ENCODE results near the gene ADK. TPM values are rescaled to one million over a fixed set of nuclear protein-coding genes. Genes with fewer than 3 reads are reported as not detected.

Gene ADK
- total RNA-seq, 4 donors from 2014 or later, result 15.3 to 23.3 (median 20.8) TPM

DNA sequence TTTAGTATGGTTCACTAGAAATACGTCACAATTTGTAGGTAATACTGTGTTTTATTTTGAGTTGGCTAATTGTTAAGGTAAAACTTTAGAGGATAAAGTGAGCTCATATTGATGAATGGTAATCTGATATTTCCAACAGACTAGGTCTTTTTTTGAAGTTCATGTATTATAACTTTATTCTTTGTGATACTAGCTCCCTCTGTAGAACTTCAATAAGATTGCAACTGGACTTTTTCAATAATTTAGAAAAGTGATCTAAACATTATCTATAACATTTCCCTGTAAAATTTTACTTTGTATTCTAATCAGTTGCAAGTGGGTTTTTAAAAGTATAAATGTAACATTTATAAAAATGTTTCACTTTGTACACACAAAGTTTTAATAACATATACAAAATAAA is 83.5 kb downstream of the ADK start:
- TF ChIP-seq, protein P1, sequence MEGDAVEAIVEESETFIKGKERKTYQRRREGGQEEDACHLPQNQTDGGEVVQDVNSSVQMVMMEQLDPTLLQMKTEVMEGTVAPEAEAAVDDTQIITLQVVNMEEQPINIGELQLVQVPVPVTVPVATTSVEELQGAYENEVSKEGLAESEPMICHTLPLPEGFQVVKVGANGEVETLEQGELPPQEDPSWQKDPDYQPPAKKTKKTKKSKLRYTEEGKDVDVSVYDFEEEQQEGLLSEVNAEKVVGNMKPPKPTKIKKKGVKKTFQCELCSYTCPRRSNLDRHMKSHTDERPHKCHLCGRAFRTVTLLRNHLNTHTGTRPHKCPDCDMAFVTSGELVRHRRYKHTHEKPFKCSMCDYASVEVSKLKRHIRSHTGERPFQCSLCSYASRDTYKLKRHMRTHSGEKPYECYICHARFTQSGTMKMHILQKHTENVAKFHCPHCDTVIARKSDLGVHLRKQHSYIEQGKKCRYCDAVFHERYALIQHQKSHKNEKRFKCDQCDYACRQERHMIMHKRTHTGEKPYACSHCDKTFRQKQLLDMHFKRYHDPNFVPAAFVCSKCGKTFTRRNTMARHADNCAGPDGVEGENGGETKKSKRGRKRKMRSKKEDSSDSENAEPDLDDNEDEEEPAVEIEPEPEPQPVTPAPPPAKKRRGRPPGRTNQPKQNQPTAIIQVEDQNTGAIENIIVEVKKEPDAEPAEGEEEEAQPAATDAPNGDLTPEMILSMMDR (IDR thresholded peaks at IDR 0.05), result peak in 2 of 4 experiments; percentile 29 to 46
- TF ChIP-seq EP300 (IDR thresholded peaks at IDR 0.05), result no peak
- 50 to 61% methylated on average over 1 of the region's 1 CpG for WGBS, 2 donors (ENCODE audit: low coverage in 1 of 2)
- Histone ChIP-seq H3K27me3 (no peaks in the 10 kb centered on the region), H3K27ac (no peak overlapping the region), H3K36me3 (no peaks in the 10 kb centered on the region), H3K9me3 (no peaks in the 10 kb centered on the region), H3K4me3 (no peak overlapping the region), H3K4me1 (peaks cover 0 to 12% (median 0%) of the 10 kb centered on the region in 3 donors)
- no peak for ATAC-seq

DNA sequence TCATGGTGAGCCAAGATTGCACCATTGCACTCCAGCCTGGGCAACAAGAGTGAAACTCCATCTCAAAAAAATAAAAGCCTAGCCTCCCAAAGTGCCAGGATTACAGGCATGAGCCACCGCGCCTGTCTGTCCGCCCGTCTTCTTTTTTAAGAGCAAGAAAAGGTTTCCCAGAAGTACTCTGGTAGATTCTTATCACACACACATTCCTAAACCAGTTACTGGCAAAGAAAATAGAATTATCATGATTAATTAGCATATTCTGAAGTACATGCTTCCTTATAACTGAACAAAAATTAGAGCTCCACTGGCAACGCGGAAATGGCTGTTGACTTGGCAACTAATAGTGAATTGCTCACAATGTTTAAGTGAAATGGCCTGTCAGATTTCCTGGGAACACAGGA is 87.0 kb downstream of the ADK start:
- WGBS, 2 donors (ENCODE audit: low coverage in 1 of 2), result 33 to 81% methylated on average over 4 to 6 of the region's 6 CpGs
- Histone ChIP-seq H3K36me3 (peaks cover 0 to 6% of the 10 kb centered on the region in 2 donors), H3K4me3 (no peak overlapping the region), H3K4me1 (peaks cover 0 to 12% (median 0%) of the 10 kb centered on the region in 3 donors), H3K27me3 (no peaks in the 10 kb centered on the region), H3K27ac (peak overlapping the region in 2 of 4 donors; percentile 33 to 48), H3K9me3 (no peaks in the 10 kb centered on the region)
- no peak for ATAC-seq
- peak; percentile 62 for TF ChIP-seq POLR2AphosphoS5 (IDR thresholded peaks at IDR 0.05)
- TF ChIP-seq, protein P1 (IDR thresholded peaks at IDR 0.05), result no peak

DNA sequence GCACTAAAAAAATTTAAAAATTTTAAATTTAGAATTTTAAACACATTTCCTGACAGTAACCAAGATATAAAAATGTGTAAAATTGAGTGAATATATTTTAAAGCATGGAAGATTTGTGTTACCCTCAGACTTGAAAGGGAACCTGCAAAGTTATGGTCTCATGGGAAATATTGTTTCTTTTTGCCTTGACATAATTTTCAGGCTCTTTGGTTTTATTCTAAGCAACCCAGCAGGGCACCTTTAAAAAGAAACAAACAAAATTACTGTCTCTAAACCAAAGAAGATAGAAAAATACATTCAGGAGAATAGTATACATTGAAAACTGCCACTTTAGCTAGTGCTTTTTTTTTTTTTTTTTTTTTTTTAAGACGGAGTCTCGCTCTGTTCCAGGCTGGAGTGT is 87.5 kb downstream of the ADK start:
- no peaks in the 10 kb centered on the region for H3K9me3 ChIP-seq
- peaks cover 0 to 12% (median 0%) of the 10 kb centered on the region in 3 donors for H3K4me1 ChIP-seq
- H3K4me3 ChIP-seq, result no peak overlapping the region
- no peak for TF ChIP-seq POLR2A (IDR thresholded peaks at IDR 0.05)
- no peak for TF ChIP-seq EP300 (IDR thresholded peaks at IDR 0.05)
- TF ChIP-seq, protein P1 (IDR thresholded peaks at IDR 0.05), result no peak
- no peak for TF ChIP-seq POLR2AphosphoS5 (IDR thresholded peaks at IDR 0.05)
- H3K36me3 ChIP-seq, result peaks cover 0 to 10% of the 10 kb centered on the region in 2 donors
- ATAC-seq, result no peak
- H3K27ac ChIP-seq, result peak overlapping the region in 2 of 4 donors; percentile 33 to 48
- WGBS, 2 donors (ENCODE audit: low coverage in 1 of 2), result 71% methylated on average over 2 of the region's 2 CpGs; no CpG with 5 or more reads in 1 of the 2 donors
- no peaks in the 10 kb centered on the region for H3K27me3 ChIP-seq

DNA sequence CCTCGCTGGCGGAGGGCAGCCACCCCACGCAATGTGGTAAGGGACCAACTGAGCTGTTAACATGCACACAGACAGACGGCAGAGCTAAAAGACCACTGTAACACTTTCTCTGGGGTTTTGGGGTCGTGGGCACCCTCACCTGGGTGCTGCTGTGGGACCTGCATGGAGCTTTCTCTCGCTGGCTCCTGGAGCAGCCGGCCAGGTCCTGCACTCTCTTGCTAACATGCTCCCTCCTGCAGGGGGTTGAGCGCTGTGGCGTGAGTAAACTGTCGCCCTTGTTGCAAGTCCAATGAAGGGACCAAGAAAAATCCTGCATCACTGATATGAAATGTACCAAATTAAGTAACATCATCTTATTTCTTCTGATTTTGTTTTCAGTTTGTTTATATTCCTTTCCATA is 92.0 kb downstream of the ADK start:
- H3K27me3 ChIP-seq, result no peaks in the 10 kb centered on the region
- H3K4me1 ChIP-seq, result peaks cover 0 to 9% (median 0%) of the 10 kb centered on the region in 3 donors
- H3K4me3 ChIP-seq, result no peak overlapping the region
- no peaks in the 10 kb centered on the region for H3K9me3 ChIP-seq
- H3K36me3 ChIP-seq, result peaks cover 0 to 10% of the 10 kb centered on the region in 2 donors
- no peak for TF ChIP-seq EP300 (IDR thresholded peaks at IDR 0.05)
- no peak for TF ChIP-seq POLR2AphosphoS5 (IDR thresholded peaks at IDR 0.05)
- no peak for TF ChIP-seq POLR2A (IDR thresholded peaks at IDR 0.05)
- TF ChIP-seq, protein P1 (IDR thresholded peaks at IDR 0.05), result no peak
- WGBS, 2 donors (ENCODE audit: low coverage in 1 of 2), result 67% methylated on average over 3 of the region's 10 CpGs
- H3K27ac ChIP-seq, result no peak overlapping the region
- ATAC-seq, result no peak

DNA sequence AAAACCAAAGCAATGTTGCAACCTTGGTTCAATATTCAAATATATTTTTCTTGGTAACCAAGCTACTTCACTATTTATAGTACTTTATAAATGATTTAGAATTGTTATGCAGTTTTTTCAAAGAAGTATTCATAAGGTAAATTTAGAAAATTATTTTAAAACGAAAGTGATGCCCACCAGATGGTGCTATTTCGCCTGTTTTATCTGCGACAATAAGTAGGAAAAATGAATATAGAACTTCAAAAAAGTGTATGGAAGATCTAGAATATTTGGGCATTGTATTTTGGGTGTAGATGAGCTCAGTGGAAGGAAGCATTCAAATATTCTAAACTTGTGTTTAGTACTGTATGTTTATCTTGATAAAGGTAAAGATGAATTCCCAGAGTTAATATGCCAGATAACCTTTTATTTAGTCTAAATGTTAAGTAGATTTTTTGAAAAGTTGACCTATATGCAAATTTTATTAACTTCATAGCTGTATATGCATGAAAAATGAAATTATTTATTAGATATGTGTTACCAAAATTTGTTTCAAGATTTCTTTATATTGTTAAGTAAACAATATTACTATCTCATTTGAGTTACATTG is 93.2 kb downstream of the ADK start:
- Histone ChIP-seq H3K36me3 (peaks cover 0 to 10% of the 10 kb centered on the region in 2 donors), H3K4me1 (no peaks in the 10 kb centered on the region), H3K27ac (no peak overlapping the region), H3K27me3 (no peaks in the 10 kb centered on the region), H3K9me3 (no peaks in the 10 kb centered on the region), H3K4me3 (no peak overlapping the region)
- 3 to 4% methylated on average over 3 of the region's 3 CpGs for WGBS, 2 donors (ENCODE audit: low coverage in 1 of 2)
- ATAC-seq, result no peak
- TF ChIP-seq POLR2A (IDR thresholded peaks at IDR 0.05), result no peak
- TF ChIP-seq, protein P1 (IDR thresholded peaks at IDR 0.05), result peak; percentile 39 to 62 (median 54)

All from gastroesophageal sphincter (tissue), 4 donors.